Testis (tissue), 3 donors: Measurements from ENCODE around the gene TMEM44. TPM values are rescaled to one million over a fixed set of nuclear protein-coding genes. Genes with fewer than 3 reads are reported as not detected.
A peak's percentile ranks its signal among the peaks of the same experiment; 100 is the strongest.

ENCODE experiments used
- DNase-seq: peaks from one replicate; pipeline ENCODE4 v3.0.0-alpha.2; 2019
- H3K27ac ChIP-seq, 2 donors: fragments of 200-600 bp; sonication (generic); one replicate each; pipeline ENCODE4 v1.5.1; 2019
- H3K27me3 ChIP-seq: fragments of 200-600 bp; sonication (generic); one replicate; pipeline ENCODE4 v1.5.1; 2019
- H3K36me3 ChIP-seq: fragments of 200-600 bp; sonication (generic); one replicate; pipeline ENCODE4 v1.5.1; 2017; ENCODE audit warnings: low read depth; ENCODE audit errors: missing control alignments
- H3K4me1 ChIP-seq: fragments of 200-600 bp; sonication (generic); one replicate; pipeline ENCODE4 v1.5.1; 2019
- H3K4me3 ChIP-seq, 2 donors: fragments of 200-600 bp; sonication (generic); one replicate each; pipeline ENCODE4 v1.5.1; 2017 to 2019
- H3K9me3 ChIP-seq: fragments of 200-600 bp; sonication (generic); one replicate; pipeline ENCODE4 v1.5.1; 2017
- POLR2A ChIP-seq: fragments of 450-650 bp; IDR thresholded peaks from one replicate; pipeline ENCODE4 v1.6.1; 2017; ENCODE audit warnings: antibody characterized with exemption, mild to moderate bottlenecking, moderate library complexity
- WGBS, 2 donors: methylation state at CpG; one replicate each; pipeline ENCODE4 v1.1.5; 2018; 5-methylcytosine and 5-hydroxymethylcytosine counted together
- intact Hi-C: fragments of 100-400 bp; cut with DNase I; formaldehyde crosslinking; loops from one replicate; pipeline ENCODE4 v1.15.1; 2023; ENCODE audit warnings: low total_unique reads
- polyA plus RNA-seq: library from polyadenylated mRNA; stranded (reverse); fragments of 350-450 nt; fragmentation: Illumina TruSeq; extraction: RNeasy Lipid Tissue Mini Kit (QIAGEN cat#74804); gene quantifications from one replicate; pipeline ENCODE4 v1.2.3, GENCODE V29; 2014; ENCODE audit warnings: low read depth, low replicate concordance; ENCODE audit not compliant: insufficient read depth
- total RNA-seq, 2 donors: library from RNA; depleted of rRNA; stranded (reverse); fragments of >200 nt; gene quantifications; one replicate each; pipeline ENCODE4 v1.2.3, GENCODE V29; 2016
- TF ChIP-seq, protein P1 (sequence below), 3 experiments: fragments of 450-650 bp in 2 of 3; fragments of 200-600 bp in 1 of 3; sonication (generic) in 1 of 3; IDR thresholded peaks; one replicate each; pipeline ENCODE4 v1.5.1; 2016 to 2019; ENCODE audit warnings: antibody characterized with exemption in 3 of 3, mild to moderate bottlenecking in 2 of 3, moderate library complexity in 1 of 3

TMEM44 gene
- total and polyA plus RNA-seq, 3 donors from 2014 or later, result 6.8 to 14.9 (median 10.7) TPM

DNA sequence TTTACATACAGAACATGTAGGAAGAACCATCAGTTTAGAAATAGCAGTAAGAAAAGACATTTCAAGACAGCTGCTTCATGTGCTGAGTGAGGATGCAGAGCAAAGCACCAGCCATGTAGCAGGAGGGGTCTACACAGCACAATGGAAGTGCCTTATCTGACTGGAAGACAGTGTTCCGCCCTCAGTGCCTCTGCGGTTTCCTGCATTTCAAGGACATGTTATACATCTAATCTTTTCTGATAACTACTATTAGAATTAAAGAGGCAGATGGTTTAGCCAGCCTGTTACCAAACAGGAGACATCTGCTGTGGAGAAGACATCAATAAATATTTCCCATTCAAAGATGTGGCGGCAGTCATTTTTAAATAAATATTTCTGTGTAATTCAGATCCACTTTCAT lies 28.2 kb upstream of the TMEM44 start:
- intact Hi-C loops, result no loop called here
- no peak overlapping the region for H3K27ac ChIP-seq
- DNase-seq, result peak; percentile 48
- 30 to 41% methylated on average over 3 of the region's 3 CpGs for WGBS, 2 donors
- peaks cover 11% of the 10 kb centered on the region for H3K4me1 ChIP-seq
- H3K9me3 ChIP-seq, result no peaks in the 10 kb centered on the region
- H3K4me3 ChIP-seq, result no peak overlapping the region
- no peaks in the 10 kb centered on the region for H3K36me3 ChIP-seq
- TF ChIP-seq POLR2A, result no peak
- TF ChIP-seq, protein P1, sequence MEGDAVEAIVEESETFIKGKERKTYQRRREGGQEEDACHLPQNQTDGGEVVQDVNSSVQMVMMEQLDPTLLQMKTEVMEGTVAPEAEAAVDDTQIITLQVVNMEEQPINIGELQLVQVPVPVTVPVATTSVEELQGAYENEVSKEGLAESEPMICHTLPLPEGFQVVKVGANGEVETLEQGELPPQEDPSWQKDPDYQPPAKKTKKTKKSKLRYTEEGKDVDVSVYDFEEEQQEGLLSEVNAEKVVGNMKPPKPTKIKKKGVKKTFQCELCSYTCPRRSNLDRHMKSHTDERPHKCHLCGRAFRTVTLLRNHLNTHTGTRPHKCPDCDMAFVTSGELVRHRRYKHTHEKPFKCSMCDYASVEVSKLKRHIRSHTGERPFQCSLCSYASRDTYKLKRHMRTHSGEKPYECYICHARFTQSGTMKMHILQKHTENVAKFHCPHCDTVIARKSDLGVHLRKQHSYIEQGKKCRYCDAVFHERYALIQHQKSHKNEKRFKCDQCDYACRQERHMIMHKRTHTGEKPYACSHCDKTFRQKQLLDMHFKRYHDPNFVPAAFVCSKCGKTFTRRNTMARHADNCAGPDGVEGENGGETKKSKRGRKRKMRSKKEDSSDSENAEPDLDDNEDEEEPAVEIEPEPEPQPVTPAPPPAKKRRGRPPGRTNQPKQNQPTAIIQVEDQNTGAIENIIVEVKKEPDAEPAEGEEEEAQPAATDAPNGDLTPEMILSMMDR (IDR thresholded peaks at IDR 0.05), result no peak
- H3K27me3 ChIP-seq, result no peaks in the 10 kb centered on the region

- Histone ChIP-seq H3K36me3 (no peaks in the 10 kb centered on the region), H3K27me3 (no peaks in the 10 kb centered on the region), H3K4me1 (peaks cover 11% of the 10 kb centered on the region), H3K4me3 (no peak overlapping the region), H3K9me3 (no peaks in the 10 kb centered on the region), H3K27ac (no peak overlapping the region)
- intact Hi-C loops, result no loop called here
- no peak for DNase-seq
- 86 to 89% methylated on average over 7 of the region's 7 CpGs for WGBS, 2 donors
- TF ChIP-seq, protein P1 (IDR thresholded peaks at IDR 0.05), result no peak
- no peak for TF ChIP-seq POLR2A
These were observed 26.6 kb upstream of the TMEM44 start for GRCh38 chr3:194659778-194660177.

- Histone ChIP-seq H3K27me3 (no peaks in the 10 kb centered on the region), H3K4me1 (peaks cover 11% of the 10 kb centered on the region), H3K4me3 (no peak overlapping the region), H3K9me3 (no peaks in the 10 kb centered on the region), H3K36me3 (no peaks in the 10 kb centered on the region), H3K27ac (peak overlapping the region in 1 of 2 donors; percentile 27)
- DNase-seq, result no peak
- intact Hi-C loops, result no loop called here
- TF ChIP-seq, protein P1 (IDR thresholded peaks at IDR 0.05), result no peak
- TF ChIP-seq POLR2A, result no peak
- WGBS, 2 donors, result 86 to 90% methylated on average over 5 of the region's 5 CpGs
These were observed 25.4 kb upstream of the TMEM44 start for GRCh38 chr3:194658477-194659242.

DNA sequence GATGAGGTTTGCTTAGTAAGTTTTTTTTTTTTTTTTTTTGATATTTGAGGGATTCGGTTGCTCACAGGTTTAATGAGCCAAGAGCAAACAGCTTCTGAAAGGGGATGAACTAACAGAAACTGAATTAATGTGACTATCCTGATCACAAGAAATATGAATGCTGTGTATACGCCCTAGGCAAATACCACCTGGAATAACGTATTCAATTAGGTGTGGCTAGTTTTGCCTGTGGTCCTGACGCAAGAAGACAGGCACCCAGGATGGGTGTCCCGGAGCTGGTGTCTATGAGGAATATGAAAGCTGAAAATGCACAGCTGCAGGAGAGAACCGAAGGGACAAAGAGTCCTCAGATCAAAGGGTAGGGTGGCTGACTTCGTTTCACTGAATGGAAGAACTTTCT lies 24.2 kb upstream of the TMEM44 start:
- DNase-seq, result no peak
- Histone ChIP-seq H3K9me3 (no peaks in the 10 kb centered on the region), H3K27ac (no peak overlapping the region), H3K4me1 (peaks cover 11% of the 10 kb centered on the region), H3K36me3 (no peaks in the 10 kb centered on the region), H3K27me3 (no peaks in the 10 kb centered on the region), H3K4me3 (no peak overlapping the region)
- TF ChIP-seq POLR2A, result no peak
- TF ChIP-seq, protein P1 (IDR thresholded peaks at IDR 0.05), result no peak
- 79 to 91% methylated on average over 7 of the region's 7 CpGs for WGBS, 2 donors
- intact Hi-C loops, result no loop called here

- intact Hi-C loops, result no loop called here
- no peak for DNase-seq
- Histone ChIP-seq H3K4me1 (no peaks in the 10 kb centered on the region), H3K4me3 (no peak overlapping the region), H3K27ac (no peak overlapping the region), H3K36me3 (no peaks in the 10 kb centered on the region), H3K9me3 (no peaks in the 10 kb centered on the region), H3K27me3 (no peaks in the 10 kb centered on the region)
- WGBS, 2 donors, result 87 to 94% methylated on average over 5 of the region's 5 CpGs
- TF ChIP-seq POLR2A, result no peak
- TF ChIP-seq, protein P1 (IDR thresholded peaks at IDR 0.05), result no peak
These were observed 21.2 kb upstream of the TMEM44 start for GRCh38 chr3:194654443-194654842.
